Measurements from ENCODE around the gene DAPK1. TPM values are rescaled to one million over a fixed set of nuclear protein-coding genes. Genes with fewer than 3 reads are reported as not detected.

The DAPK1 gene
- total RNA-seq, 1 experiment from 2014 or later = 19.7 TPM

- POLR2A ChIA-PET = no interaction called here
- H3K4me3 Mint-ChIP-seq (ENCODE audit: unreplicated experiment) = no peak overlapping the region
- no peaks in the 10 kb centered on the region for H3K4me1 Mint-ChIP-seq (ENCODE audit: insufficient read depth, unreplicated experiment)
- no peaks in the 10 kb centered on the region for H3K27me3 Mint-ChIP-seq (ENCODE audit: insufficient read depth, unreplicated experiment)
- DNase-seq (ENCODE audit: unreplicated experiment) = no peak
- no peaks in the 10 kb centered on the region for H3K9me3 Mint-ChIP-seq (ENCODE audit: unreplicated experiment)
- TF ChIP-seq CTCF (IDR thresholded peaks at IDR 0.05; ENCODE audit: unreplicated experiment) = no peak
- CTCF ChIA-PET = interaction anchor here (0.5 to 0.7 kb wide), 2 partner anchors 12 to 33 kb away, joined by 4 read pairs; no protein-coding TSS in a partner anchor
- intact Hi-C loops (cut with micrococcal nuclease) = no loop called here
- H3K36me3 Mint-ChIP-seq (ENCODE audit: insufficient read depth, unreplicated experiment) = peaks cover 17% of the 10 kb centered on the region
- H3K27ac Mint-ChIP-seq (ENCODE audit: low read depth, unreplicated experiment) = no peak overlapping the region
- BruUV-seq (replicated peaks) = no TSS peak
These were observed 153.1 kb downstream of the DAPK1 start for GRCh38 chr9:87650611-87651295.

DNA sequence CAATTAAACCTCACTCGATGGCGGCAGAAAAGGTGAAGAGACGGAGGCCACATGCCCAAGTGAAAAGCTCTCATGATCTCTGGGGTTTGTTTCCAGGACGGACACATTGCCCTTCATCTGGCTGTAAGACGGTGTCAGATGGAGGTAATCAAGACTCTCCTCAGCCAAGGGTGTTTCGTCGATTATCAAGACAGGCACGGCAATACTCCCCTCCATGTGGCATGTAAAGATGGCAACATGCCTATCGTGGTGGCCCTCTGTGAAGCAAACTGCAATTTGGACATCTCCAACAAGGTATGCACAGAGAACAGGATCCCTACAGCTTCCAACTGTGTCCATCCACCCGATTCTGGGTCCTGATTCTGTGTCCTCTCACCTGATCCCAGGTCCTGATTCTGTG lies 153.8 kb downstream of the DAPK1 start:
- POLR2A ChIA-PET = no interaction called here

DNA sequence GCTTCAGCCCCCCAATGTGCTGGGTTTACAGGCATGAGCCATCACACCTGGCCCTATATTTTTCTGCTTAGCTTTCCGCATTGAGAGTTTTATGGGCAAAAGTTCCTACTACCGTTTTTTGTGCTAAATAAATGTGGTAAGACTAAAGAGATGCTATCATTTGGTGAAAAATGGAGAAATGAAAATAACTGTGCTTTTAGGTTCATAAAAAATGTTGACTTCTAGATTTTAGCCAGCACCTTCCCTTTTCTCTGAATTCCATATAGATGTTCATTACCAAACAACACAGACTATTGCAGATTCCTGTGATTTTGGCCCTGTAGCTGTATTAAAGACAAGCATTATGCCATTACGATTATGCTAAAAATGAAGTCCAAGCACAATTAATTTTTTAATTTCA lies 156.3 kb downstream of the DAPK1 start:
- intact Hi-C loops (cut with micrococcal nuclease) = no loop called here
- no TSS peak for BruUV-seq (replicated peaks)
- Mint-ChIP-seq H3K9me3 (ENCODE audit: unreplicated experiment) (no peaks in the 10 kb centered on the region), H3K27me3 (ENCODE audit: insufficient read depth, unreplicated experiment) (no peaks in the 10 kb centered on the region), H3K4me1 (ENCODE audit: insufficient read depth, unreplicated experiment) (no peaks in the 10 kb centered on the region), H3K4me3 (ENCODE audit: unreplicated experiment) (no peak overlapping the region), H3K36me3 (ENCODE audit: insufficient read depth, unreplicated experiment) (peaks cover 20% of the 10 kb centered on the region), H3K27ac (ENCODE audit: low read depth, unreplicated experiment) (no peak overlapping the region)
- no peak for TF ChIP-seq CTCF (IDR thresholded peaks at IDR 0.05; ENCODE audit: unreplicated experiment)
- ChIA-PET POLR2A (no interaction called here), CTCF (interaction anchor here (1.0 to 1.7 kb wide), 3 partner anchors 9 to 329 kb away, joined by 3 to 9 read pairs (median 5); no protein-coding TSS in a partner anchor)
- DNase-seq (ENCODE audit: unreplicated experiment) = no peak

More for the DNA sequence above, 153.8 kb downstream of the DAPK1 start:
- intact Hi-C loops (cut with micrococcal nuclease) = no loop called here
- H3K4me3 Mint-ChIP-seq (ENCODE audit: unreplicated experiment) = no peak overlapping the region
- H3K36me3 Mint-ChIP-seq (ENCODE audit: insufficient read depth, unreplicated experiment) = peaks cover 18% of the 10 kb centered on the region
- H3K4me1 Mint-ChIP-seq (ENCODE audit: insufficient read depth, unreplicated experiment) = no peaks in the 10 kb centered on the region
- BruUV-seq (replicated peaks) = no TSS peak
- H3K27ac Mint-ChIP-seq (ENCODE audit: low read depth, unreplicated experiment) = no peak overlapping the region
- CTCF ChIA-PET = interaction anchor here (0.7 kb wide), 1 partner anchor 12 kb away, joined by 4 read pairs; no protein-coding TSS in a partner anchor
- no peak for TF ChIP-seq CTCF (IDR thresholded peaks at IDR 0.05; ENCODE audit: unreplicated experiment)
- no peak for DNase-seq (ENCODE audit: unreplicated experiment)
- H3K27me3 Mint-ChIP-seq (ENCODE audit: insufficient read depth, unreplicated experiment) = no peaks in the 10 kb centered on the region
- no peaks in the 10 kb centered on the region for H3K9me3 Mint-ChIP-seq (ENCODE audit: unreplicated experiment)

- no peak for TF ChIP-seq CTCF (IDR thresholded peaks at IDR 0.05; ENCODE audit: unreplicated experiment)
- H3K4me1 Mint-ChIP-seq (ENCODE audit: insufficient read depth, unreplicated experiment) = no peaks in the 10 kb centered on the region
- H3K27me3 Mint-ChIP-seq (ENCODE audit: insufficient read depth, unreplicated experiment) = no peaks in the 10 kb centered on the region
- intact Hi-C loops (cut with micrococcal nuclease) = no loop called here
- no peak overlapping the region for H3K4me3 Mint-ChIP-seq (ENCODE audit: unreplicated experiment)
- H3K36me3 Mint-ChIP-seq (ENCODE audit: insufficient read depth, unreplicated experiment) = peaks cover 25% of the 10 kb centered on the region
- DNase-seq (ENCODE audit: unreplicated experiment) = no peak
- H3K9me3 Mint-ChIP-seq (ENCODE audit: unreplicated experiment) = no peaks in the 10 kb centered on the region
- no peak overlapping the region for H3K27ac Mint-ChIP-seq (ENCODE audit: low read depth, unreplicated experiment)
- ChIA-PET POLR2A (no interaction called here), CTCF (interaction anchor here (1.3 kb wide), 1 partner anchor 134 kb away, joined by 3 read pairs; no protein-coding TSS in a partner anchor)
- BruUV-seq (replicated peaks) = no TSS peak
These were observed 158.1 kb downstream of the DAPK1 start for GRCh38 chr9:87655731-87656130.

Data from MCF 10A (cell line).